GM18505 (cell line): ENCODE results near the gene GNAL.

Source experiments
- ATAC-seq: cut with Tn5 transposase; IDR thresholded peaks from one replicate; pipeline ENCODE4 v1.9.1; 2021; ENCODE audit not compliant: unreplicated experiment
- POLR2A ChIP-seq: IDR thresholded peaks from 4 replicates; pipeline ENCODE4 v1.6.1; 2011; ENCODE audit warnings: borderline replicate concordance; ENCODE audit not compliant: insufficient read depth, insufficient read length; ENCODE audit errors: extremely low read depth

Gene GNAL

DNA sequence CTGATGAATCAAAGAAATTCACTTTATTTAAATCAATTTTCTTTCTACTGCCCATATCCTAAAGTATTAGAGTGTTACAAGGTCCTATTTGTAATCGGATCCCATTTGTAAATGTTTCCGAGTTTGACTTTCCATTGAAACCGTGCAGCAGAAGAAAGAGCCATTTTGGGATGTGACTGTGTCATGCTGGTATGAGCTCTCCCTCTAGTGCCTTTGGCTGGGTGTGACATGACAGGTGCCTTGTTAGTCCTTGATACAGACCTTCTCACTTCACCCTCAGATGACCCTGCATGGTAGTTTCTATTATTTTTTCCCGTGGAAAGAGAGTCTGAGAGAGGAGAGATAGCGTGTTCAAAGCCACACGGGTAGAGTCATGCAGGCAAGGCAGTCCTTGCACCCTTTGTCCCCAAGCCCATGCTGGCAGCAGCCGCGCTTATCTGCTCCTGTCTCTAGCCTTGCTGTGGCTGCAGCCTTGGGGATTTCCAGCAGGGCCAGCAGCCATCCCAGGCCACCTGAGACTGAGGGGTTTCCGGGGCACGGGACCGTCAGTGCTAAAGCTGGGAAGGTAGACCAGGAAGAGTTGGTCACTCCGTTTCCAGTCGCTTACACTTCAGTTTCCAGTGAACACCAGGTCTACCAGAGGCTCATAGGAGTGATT lies 183.5 kb downstream of the GNAL start:
- ATAC-seq = no peak
- TF ChIP-seq POLR2A = no peak

- TF ChIP-seq POLR2A = no peak
- ATAC-seq = no peak
Measured at GRCh38 chr18:11873670-11874340, 184.7 kb downstream of the GNAL start.

- no peak for ATAC-seq
Measured at GRCh38 chr18:11874676-11875075, 185.6 kb downstream of the GNAL start.

GRCh38 chr18:11877497-11878135 lies 188.6 kb downstream of the GNAL start:
- no peak for ATAC-seq
- TF ChIP-seq POLR2A = no peak

More at GRCh38 chr18:11874676-11875075, 185.6 kb downstream of the GNAL start:
- TF ChIP-seq POLR2A = no peak

DNA sequence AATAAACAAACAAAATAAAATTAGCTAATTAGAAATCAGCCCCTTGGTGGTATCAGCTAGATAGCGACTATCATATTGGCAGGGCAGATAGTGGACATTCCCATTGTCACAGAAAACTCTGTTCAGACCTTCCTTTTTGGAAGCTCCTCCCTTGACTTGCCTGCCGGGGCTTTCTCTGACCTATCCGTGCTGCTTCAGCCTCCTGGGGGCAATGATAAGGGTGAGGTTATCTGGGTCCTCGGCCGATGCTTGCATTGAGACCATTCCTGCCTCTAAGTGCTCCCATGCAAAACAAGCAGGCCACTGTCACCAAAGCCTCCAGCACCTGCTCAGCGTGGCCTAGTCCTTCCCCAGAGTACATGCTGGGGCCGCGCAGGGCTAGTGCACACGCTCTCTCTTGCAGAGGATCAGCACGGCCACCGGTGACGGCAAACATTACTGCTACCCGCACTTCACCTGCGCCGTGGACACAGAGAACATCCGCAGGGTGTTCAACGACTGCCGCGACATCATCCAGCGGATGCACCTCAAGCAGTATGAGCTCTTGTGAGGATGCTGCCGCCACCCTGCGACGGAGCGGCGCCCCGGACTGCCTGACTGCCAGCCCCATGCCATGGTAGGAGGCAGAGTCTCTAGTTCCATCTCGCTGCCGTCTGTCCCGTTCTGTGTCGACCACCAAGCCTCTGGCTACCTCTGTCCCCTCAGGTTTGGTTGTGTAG lies 191.7 kb downstream of the GNAL start:
- ATAC-seq = no peak

GRCh38 chr18:11882636-11883035 lies 193.6 kb downstream of the GNAL start:
- ATAC-seq = no peak
- no peak for TF ChIP-seq POLR2A

More for the DNA sequence above, 191.7 kb downstream of the GNAL start:
- TF ChIP-seq POLR2A = no peak

- no peak for TF ChIP-seq POLR2A
- ATAC-seq = peak; percentile 90
Measured at GRCh38 chr18:11883153-11883552, 194.1 kb downstream of the GNAL start.

DNA sequence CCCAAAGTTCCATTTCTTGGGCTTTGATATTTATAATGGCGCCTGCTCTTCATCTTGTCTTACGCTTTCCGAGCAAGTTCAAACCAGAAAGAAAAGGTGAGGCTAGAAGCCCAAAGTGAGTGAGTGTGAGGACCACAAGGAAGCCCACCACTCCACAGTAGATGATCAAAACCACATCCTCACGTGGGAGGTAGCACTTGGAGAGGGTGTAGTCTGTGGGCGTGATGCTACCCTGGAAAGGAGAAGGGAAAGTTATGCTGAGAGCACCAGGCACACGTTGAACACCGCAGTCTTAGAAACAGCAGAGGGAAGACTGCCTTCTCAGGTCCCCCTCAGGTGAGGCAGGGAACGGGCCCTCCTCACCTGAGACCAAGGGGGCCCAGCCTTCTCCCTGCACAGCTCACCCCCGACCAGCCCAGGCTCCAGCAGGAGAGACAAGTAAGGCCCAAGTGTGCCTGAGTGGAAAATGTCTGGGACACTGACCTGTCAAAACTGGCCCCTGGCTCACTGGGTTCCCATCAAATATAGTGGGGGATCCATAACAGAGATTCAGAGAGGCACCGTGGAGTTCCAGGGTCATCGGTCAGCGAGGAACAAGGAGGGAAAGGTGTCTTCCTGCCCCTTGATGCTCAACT lies 195.4 kb downstream of the GNAL start:
- ATAC-seq = no peak
- TF ChIP-seq POLR2A = no peak

DNA sequence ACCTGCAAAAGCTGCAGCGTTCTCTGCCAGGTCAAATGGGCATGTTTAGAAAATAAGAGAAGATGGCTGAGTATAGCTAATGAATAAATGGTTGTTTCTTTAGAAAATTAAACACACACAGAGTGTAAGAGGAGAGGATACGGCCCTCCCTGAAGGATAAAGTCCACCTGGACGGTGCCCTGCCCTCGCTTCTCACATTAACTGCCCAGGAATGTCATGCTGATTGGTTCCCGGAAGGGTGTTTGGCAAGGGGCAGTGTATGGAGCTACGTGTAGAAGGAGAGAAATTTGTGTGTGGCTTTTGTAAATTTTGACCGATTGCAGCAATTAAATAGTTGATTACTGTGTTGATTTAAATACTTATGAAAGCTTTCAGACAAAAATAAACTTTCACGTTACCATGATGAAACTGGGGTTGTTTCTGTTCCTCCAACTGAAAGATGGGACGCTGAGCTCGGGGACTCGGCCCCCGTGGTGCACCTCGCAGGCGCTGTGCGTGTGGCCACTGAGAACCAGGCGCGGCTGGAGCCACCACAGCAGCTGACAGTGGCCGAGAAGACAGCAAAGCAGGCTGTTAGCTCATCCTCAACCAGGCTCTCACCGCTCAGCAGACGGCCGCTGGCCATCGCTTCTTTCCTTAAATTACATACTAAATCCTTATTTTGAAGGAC lies 196.3 kb downstream of the GNAL start:
- no peak for TF ChIP-seq POLR2A
- ATAC-seq = no peak

DNA sequence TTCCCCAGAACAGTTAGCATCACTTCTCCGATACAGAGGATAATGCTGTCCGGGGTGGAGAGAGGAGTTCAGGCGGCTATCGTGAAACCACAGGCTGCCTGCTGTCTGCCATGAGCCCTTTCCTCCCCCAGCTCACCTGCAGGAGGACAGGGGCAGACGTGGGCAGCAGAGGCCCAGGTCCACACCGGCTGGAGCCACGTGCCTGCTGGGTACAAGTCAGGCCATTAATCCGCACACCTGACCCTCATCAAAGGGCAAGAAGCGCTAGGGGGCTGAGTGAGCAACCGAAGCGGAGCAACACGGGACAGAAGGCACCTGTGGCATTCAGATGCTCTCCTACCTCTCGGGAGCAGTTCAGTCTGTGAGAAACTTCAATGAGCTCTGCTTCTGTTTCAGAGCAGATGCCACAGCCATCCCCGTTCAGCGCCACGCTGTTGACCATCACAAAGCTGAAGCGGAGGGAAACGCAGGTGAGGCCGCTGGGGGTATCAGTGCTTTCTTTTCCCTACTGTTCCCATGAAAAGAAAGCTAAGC lies 197.6 kb downstream of the GNAL start:
- no peak for ATAC-seq
- no peak for TF ChIP-seq POLR2A

DNA sequence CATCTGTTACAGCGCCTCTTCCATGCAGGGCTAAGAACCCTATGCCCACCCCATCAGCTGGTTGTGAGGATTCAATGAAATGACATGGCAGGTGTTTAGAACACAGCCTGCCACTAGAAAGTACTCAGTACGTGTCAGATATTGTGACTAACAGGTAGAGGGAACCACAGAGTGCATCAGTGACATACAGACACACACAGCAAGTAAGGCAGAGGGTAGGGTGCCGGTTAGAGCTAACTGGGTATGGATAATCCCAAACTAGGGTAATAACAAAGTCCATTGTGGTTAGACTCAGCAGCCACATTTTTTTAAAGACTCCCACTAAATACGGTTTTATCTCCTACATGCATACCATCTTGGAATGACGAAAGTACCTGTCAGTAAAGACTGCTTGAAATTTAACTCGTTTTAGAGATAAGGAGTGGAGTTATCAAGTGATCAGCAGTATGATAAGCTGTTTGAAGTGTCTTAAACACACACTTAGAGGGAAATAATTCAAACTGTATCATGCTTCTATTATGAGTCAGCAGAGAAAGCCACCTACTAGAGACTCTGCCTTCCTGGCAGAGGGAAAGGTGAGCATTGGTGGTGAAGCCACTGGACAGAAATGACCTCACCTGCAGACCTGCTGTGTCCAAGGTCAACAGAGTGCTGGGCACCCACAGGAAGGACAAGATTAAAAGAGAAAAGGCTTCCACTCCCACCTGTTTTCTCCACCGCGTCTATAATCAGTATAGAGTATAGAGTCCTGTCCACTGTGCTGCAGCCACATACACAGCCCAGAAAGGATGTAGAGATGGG lies 198.5 kb downstream of the GNAL start:
- ATAC-seq = no peak
- no peak for TF ChIP-seq POLR2A
